ENCODE measurements around the gene CCL14. TPM values are rescaled to one million over a fixed set of nuclear protein-coding genes. Genes with fewer than 3 reads are reported as not detected.

Gene CCL14
- total and polyA plus RNA-seq, 7 experiments from 2014 or later = not detected

DNA sequence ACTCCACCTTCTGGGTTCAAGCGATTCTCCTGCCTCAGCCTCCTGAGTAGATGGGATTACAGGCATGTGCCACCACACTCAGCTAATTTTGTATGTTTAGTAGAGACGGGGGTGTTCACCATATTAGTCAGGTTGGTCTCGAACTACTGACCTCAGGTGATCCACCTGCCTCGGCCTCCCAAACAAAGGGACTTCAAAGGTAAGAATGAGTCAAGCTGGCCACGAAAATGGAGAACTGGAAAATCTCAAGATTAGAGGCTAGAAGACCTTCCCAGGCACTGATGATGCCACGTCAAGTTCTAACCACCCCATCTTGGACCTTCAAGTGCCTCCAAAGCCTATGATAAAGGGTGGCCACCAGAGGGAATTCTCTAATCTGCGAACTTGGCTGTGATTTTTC lies 16.1 kb upstream of the CCL14 start:
- ATAC-seq (no peak), DNase-seq (no peak)
- H3K4me1 ChIP-seq (ENCODE audit: control insufficient read depth in 2 of 2, insufficient read depth in 2 of 2, low read length in 2 of 2) = peaks cover 0 to 13% of the 10 kb centered on the region in 2 donors
- no peak overlapping the region for H3K4me3 ChIP-seq (ENCODE audit: low read length)
- no peaks in the 10 kb centered on the region for H3K36me3 ChIP-seq (ENCODE audit: control insufficient read depth in 2 of 3, insufficient read depth in 3 of 3, low read length in 3 of 3)
- POLR2A ChIA-PET = no interaction called here
- intact Hi-C loops (cut with micrococcal nuclease) = no loop called here
- H3K27me3 ChIP-seq (ENCODE audit: control insufficient read depth in 2 of 2, insufficient read depth in 2 of 2, low read length in 2 of 2) = no peaks in the 10 kb centered on the region
- Mint-ChIP-seq H3K27ac (no peak overlapping the region), H3K4me1 (peaks cover 0 to 7% (median 6%) of the 10 kb centered on the region in 7 donors), H3K9me3 (peaks cover 0 to 3% (median 0%) of the 10 kb centered on the region in 11 donors), H3K27me3 (peaks cover 0 to 18% (median 0%) of the 10 kb centered on the region in 5 donors), H3K4me3 (no peak overlapping the region), H3K36me3 (no peaks in the 10 kb centered on the region)
- CTCF ChIA-PET = no interaction called here
- H3K9me3 ChIP-seq (ENCODE audit: control insufficient read depth in 2 of 3, low read length in 3 of 3) = no peaks in the 10 kb centered on the region
- no peak overlapping the region for H3K27ac ChIP-seq (ENCODE audit: low read depth, low read length)

DNA sequence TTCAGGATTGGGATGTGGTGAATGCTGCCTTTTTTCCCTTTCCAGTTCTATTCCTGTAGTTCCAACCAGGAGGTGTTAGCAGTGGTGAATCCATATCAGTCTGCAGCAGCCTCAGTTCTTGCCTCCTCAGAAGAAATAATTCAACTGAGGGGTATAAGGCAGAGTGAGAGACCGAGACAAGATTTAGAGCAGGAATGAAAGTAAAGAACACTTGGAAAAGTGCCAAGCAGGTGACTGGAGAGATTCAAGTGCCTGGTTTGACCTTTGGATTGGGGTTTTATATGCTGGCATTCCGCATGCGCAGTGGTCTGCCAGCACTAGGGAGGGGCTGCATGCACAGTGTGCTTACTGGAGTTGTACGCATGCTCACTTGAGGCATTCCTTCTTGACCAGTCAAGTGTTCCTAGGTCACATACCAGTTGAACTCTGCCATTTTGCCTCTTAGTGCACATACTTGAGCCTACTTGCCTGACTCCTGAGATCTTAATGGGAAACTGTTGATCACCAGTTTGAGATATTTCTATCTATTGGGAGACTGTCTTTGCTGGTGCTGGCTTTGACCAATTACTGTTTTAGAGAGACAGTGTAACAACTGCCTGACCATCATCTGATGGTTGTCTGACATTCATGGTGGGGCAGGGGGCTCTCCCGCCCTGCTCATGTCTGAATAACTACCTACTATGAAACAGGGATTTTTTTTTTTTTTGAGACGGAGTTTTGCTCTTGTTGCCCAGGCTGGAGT lies 15.5 kb upstream of the CCL14 start:
- DNase-seq (no peak), ATAC-seq (no peak)
- intact Hi-C loops (cut with micrococcal nuclease) = no loop called here
- H3K4me3 ChIP-seq (ENCODE audit: low read length) = no peak overlapping the region
- POLR2A ChIA-PET = no interaction called here
- Mint-ChIP-seq H3K4me3 (no peak overlapping the region), H3K4me1 (peaks cover 0 to 7% (median 6%) of the 10 kb centered on the region in 7 donors), H3K36me3 (no peaks in the 10 kb centered on the region), H3K9me3 (no peaks in the 10 kb centered on the region), H3K27me3 (peaks cover 0 to 21% (median 0%) of the 10 kb centered on the region in 5 donors), H3K27ac (no peak overlapping the region)
- no peak overlapping the region for H3K27ac ChIP-seq (ENCODE audit: low read depth, low read length)
- no peaks in the 10 kb centered on the region for H3K9me3 ChIP-seq (ENCODE audit: control insufficient read depth in 2 of 3, low read length in 3 of 3)
- H3K4me1 ChIP-seq (ENCODE audit: control insufficient read depth in 2 of 2, insufficient read depth in 2 of 2, low read length in 2 of 2) = peaks cover 0 to 13% of the 10 kb centered on the region in 2 donors
- H3K36me3 ChIP-seq (ENCODE audit: control insufficient read depth in 2 of 3, insufficient read depth in 3 of 3, low read length in 3 of 3) = no peaks in the 10 kb centered on the region
- CTCF ChIA-PET = no interaction called here
- H3K27me3 ChIP-seq (ENCODE audit: control insufficient read depth in 2 of 2, insufficient read depth in 2 of 2, low read length in 2 of 2) = no peaks in the 10 kb centered on the region

DNA sequence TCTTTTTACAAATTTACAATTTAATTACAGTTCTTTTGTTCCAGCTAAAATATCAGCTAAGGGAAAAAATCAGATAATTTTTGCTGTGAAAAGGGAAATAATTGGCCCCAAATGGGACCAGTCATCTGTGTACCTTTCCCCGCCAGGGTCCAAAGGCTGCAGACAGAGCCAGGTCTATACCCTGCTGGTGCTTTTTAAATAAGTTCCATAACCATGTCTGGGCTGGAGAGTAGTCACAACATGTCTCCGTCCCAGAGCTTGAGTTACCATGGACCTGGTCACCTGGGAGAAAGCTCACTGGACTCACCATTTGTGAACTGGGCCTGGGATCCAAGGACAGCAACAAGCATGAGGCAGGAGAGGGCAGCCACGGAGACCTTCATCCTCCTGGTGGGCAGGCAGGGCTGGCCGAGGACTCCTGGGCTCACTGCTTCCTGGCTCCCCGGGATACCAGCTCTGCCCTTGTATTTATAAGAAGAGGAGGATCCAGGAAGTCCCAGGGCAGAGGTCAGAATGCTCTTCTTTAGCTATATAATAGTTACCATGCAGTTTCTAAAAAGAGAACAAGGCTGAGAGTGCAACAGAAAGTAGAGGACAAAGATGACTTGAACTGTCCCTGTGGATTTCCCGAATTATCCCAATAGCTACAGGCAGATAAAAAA lies 14.7 kb upstream of the CCL14 start, which contains the start of gene CCL15:
TSS of gene CCL15 (minus strand) at position 444 of the 662 bp plus-strand sequence. CDS start at position 383, 61 bp downstream.
- H3K36me3 ChIP-seq (ENCODE audit: control insufficient read depth in 2 of 3, insufficient read depth in 3 of 3, low read length in 3 of 3) = no peaks in the 10 kb centered on the region
- CTCF ChIA-PET = no interaction called here

DNA sequence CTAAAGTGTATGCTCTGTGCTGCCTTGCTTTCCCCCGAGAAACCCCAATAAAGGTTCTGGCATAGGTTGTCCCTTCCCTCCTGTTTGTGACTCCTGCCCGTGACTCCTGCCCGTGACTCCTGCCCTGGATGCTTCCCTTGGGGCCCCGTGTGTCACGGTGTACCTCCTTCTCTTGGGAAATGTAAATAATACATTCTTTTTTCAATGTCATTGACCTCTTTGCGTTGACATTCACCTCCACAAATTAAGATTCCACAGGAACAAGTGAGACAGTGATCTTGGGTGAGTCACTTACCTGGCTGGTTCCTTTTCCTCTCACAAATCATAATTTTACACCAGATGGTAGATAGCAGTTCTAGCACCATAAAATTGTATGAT lies 14.2 kb upstream of the CCL14 start:
- ChIA-PET CTCF (no interaction called here), POLR2A (no interaction called here)
- no peak overlapping the region for H3K27ac Mint-ChIP-seq
- H3K27ac ChIP-seq (ENCODE audit: low read depth, low read length) = no peak overlapping the region
- DNase-seq = no peak
- no peak for ATAC-seq
- no peak overlapping the region for H3K4me3 ChIP-seq (ENCODE audit: low read length)
- H3K4me1 Mint-ChIP-seq = peaks cover 0 to 7% (median 6%) of the 10 kb centered on the region in 7 donors
- intact Hi-C loops (cut with micrococcal nuclease) = no loop called here
- no peaks in the 10 kb centered on the region for H3K27me3 ChIP-seq (ENCODE audit: control insufficient read depth in 2 of 2, insufficient read depth in 2 of 2, low read length in 2 of 2)
- no peaks in the 10 kb centered on the region for H3K9me3 Mint-ChIP-seq
- H3K9me3 ChIP-seq (ENCODE audit: control insufficient read depth in 2 of 3, low read length in 3 of 3) = no peaks in the 10 kb centered on the region
- H3K36me3 Mint-ChIP-seq = no peaks in the 10 kb centered on the region
- no peaks in the 10 kb centered on the region for H3K36me3 ChIP-seq (ENCODE audit: control insufficient read depth in 2 of 3, insufficient read depth in 3 of 3, low read length in 3 of 3)
- H3K4me3 Mint-ChIP-seq = no peak overlapping the region
- peaks cover 0 to 13% of the 10 kb centered on the region in 2 donors for H3K4me1 ChIP-seq (ENCODE audit: control insufficient read depth in 2 of 2, insufficient read depth in 2 of 2, low read length in 2 of 2)
- H3K27me3 Mint-ChIP-seq = peaks cover 0 to 30% (median 0%) of the 10 kb centered on the region in 5 donors

More for the DNA sequence above, 14.7 kb upstream of the CCL14 start, which contains the start of gene CCL15:
- Histone ChIP-seq H3K4me1 (ENCODE audit: control insufficient read depth in 2 of 2, insufficient read depth in 2 of 2, low read length in 2 of 2) (peaks cover 0 to 13% of the 10 kb centered on the region in 2 donors), H3K27ac (ENCODE audit: low read depth, low read length) (no peak within 1 kb of the TSS), H3K9me3 (ENCODE audit: control insufficient read depth in 2 of 3, low read length in 3 of 3) (no peaks in the 10 kb centered on the region), H3K4me3 (ENCODE audit: low read length) (no peak within 1 kb of the TSS), H3K27me3 (ENCODE audit: control insufficient read depth in 2 of 2, insufficient read depth in 2 of 2, low read length in 2 of 2) (no peaks in the 10 kb centered on the region)
- POLR2A ChIA-PET = no interaction called here
- ATAC-seq = no peak
- no peaks in the 10 kb centered on the region for H3K9me3 Mint-ChIP-seq
- intact Hi-C loops (cut with micrococcal nuclease) = no loop called here
- H3K4me3 Mint-ChIP-seq = no peak within 1 kb of the TSS
- peaks cover 0 to 27% (median 0%) of the 10 kb centered on the region in 5 donors for H3K27me3 Mint-ChIP-seq
- H3K27ac Mint-ChIP-seq = no peak within 1 kb of the TSS
- peaks cover 0 to 7% (median 6%) of the 10 kb centered on the region in 7 donors for H3K4me1 Mint-ChIP-seq
- no peaks in the 10 kb centered on the region for H3K36me3 Mint-ChIP-seq
- DNase-seq = no peak

DNA sequence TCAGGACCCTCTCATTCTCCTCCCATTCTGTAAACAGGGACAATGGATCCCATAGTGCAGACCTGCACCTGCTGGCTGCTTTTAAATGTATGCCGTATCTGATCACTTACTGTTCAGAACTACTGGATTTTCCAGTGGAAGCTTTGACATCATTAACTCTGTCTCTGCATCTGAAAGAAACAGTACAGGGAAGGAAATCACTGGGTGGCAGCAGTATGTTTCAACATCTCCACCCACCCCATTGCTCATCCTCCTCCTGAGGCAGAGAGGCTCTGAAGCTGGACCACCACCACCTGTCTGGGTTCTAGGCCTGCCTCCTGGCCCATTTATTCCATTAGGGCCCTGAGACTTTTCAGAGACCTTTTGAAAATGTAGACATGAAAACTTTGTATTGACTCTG lies 12.2 kb upstream of the CCL14 start:
- H3K4me3 Mint-ChIP-seq = no peak overlapping the region
- intact Hi-C loops (cut with micrococcal nuclease) = no loop called here
- no peak for ATAC-seq
- no peaks in the 10 kb centered on the region for H3K4me1 Mint-ChIP-seq
- Histone ChIP-seq H3K36me3 (ENCODE audit: control insufficient read depth in 2 of 3, insufficient read depth in 3 of 3, low read length in 3 of 3) (no peaks in the 10 kb centered on the region), H3K27me3 (ENCODE audit: control insufficient read depth in 2 of 2, insufficient read depth in 2 of 2, low read length in 2 of 2) (no peaks in the 10 kb centered on the region), H3K27ac (ENCODE audit: low read depth, low read length) (no peak overlapping the region), H3K9me3 (ENCODE audit: control insufficient read depth in 2 of 3, low read length in 3 of 3) (no peaks in the 10 kb centered on the region), H3K4me3 (ENCODE audit: low read length) (no peak overlapping the region), H3K4me1 (ENCODE audit: control insufficient read depth in 2 of 2, insufficient read depth in 2 of 2, low read length in 2 of 2) (peaks cover 0 to under 1% of the 10 kb centered on the region in 2 donors)
- no peaks in the 10 kb centered on the region for H3K36me3 Mint-ChIP-seq
- H3K27me3 Mint-ChIP-seq = peaks cover 0 to 37% (median 1%) of the 10 kb centered on the region in 5 donors
- no peak overlapping the region for H3K27ac Mint-ChIP-seq
- POLR2A ChIA-PET = no interaction called here
- no peak for DNase-seq
- H3K9me3 Mint-ChIP-seq = no peaks in the 10 kb centered on the region
- CTCF ChIA-PET = no interaction called here

DNA sequence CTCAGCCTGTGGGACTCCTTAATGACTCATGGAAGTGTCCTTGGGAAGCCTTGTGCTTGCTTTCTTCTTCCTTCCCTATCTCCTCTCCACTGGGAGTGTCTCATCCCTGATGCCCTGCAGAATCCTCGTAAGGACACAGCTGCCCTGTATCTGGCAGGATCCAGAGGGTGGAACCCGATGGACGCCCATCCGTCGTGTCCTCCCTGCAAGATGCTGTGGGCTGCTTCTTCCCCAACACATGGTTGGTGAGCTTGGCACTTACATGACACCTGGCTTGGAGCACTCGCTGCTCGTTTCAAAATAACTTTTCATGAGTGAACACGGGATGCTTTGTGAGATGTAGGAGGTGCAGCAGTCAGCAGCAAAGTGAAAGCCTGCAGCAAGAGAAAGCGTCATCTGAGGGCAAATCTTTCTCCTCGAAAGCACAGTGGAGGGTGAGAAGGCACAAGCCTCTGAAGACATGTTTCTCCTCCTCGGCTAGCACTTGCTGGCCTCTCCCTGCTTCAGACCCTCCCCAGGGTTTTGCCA lies 11.6 kb upstream of the CCL14 start:
- Mint-ChIP-seq H3K9me3 (no peaks in the 10 kb centered on the region), H3K27me3 (peaks cover 0 to 39% (median 4%) of the 10 kb centered on the region in 5 donors), H3K36me3 (no peaks in the 10 kb centered on the region), H3K27ac (no peak overlapping the region), H3K4me1 (no peaks in the 10 kb centered on the region), H3K4me3 (no peak overlapping the region)
- Histone ChIP-seq H3K4me1 (ENCODE audit: control insufficient read depth in 2 of 2, insufficient read depth in 2 of 2, low read length in 2 of 2) (no peaks in the 10 kb centered on the region), H3K27me3 (ENCODE audit: control insufficient read depth in 2 of 2, insufficient read depth in 2 of 2, low read length in 2 of 2) (no peaks in the 10 kb centered on the region), H3K4me3 (ENCODE audit: low read length) (no peak overlapping the region), H3K27ac (ENCODE audit: low read depth, low read length) (no peak overlapping the region), H3K9me3 (ENCODE audit: control insufficient read depth in 2 of 3, low read length in 3 of 3) (no peaks in the 10 kb centered on the region), H3K36me3 (ENCODE audit: control insufficient read depth in 2 of 3, insufficient read depth in 3 of 3, low read length in 3 of 3) (no peaks in the 10 kb centered on the region)
- CTCF ChIA-PET = no interaction called here
- intact Hi-C loops (cut with micrococcal nuclease) = no loop called here
- POLR2A ChIA-PET = no interaction called here
- no peak for DNase-seq
- ATAC-seq = no peak
